ENCODE measurements around the gene RACGAP1. TPM values are rescaled to one million over a fixed set of nuclear protein-coding genes. Genes with fewer than 3 reads are reported as not detected.

The RACGAP1 gene
- total RNA-seq, 1 donor from 2014 or later, result 23.5 TPM

DNA sequence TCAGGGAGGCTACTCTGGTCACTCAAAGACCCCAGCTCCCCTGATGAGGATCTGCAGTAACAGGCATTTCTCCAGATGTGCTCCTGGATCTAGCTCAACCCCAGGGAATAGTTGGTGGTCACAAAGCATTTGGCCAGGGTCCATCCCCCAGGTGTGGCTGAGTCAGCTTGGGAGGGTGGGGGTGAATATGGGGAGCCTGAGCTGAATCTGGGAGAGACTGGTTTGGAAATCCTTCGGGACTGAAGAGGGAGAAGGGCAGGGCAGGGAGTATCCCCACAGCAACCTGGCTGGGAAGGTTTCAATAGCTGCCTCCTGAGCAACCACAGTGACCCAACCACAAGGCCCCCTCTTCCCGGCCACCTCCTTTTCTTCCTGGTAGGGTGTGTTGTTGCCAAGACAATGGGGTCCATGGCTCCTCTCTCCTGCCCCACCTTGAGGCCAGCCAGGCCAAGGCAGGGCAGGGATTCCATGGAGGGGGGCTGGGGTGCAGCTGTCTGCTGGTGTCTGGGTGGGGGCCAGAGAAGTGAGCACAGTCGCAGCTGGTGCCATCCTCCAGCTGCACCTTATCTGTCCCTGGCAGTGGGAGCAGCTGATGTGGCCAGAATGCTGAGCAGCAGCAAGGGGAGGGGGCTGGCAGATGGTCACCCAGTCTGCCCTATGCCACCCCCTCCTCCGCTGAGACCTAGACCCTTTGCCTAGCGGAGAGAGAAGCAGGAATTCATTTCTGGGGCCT lies 37.6 kb upstream of the RACGAP1 start:
- no peak overlapping the region for H3K9ac ChIP-seq (ENCODE audit: low read depth in 1 of 3, low read length in 3 of 3)
- no peak overlapping the region for H3K4me3 ChIP-seq (ENCODE audit: low read length in 3 of 3)
- H3K36me3 ChIP-seq (ENCODE audit: control insufficient read depth in 3 of 3, insufficient read depth in 3 of 3, low read length in 3 of 3), result no peaks in the 10 kb centered on the region
- H3K4me1 ChIP-seq (ENCODE audit: control insufficient read depth in 3 of 3, insufficient read depth in 3 of 3, low read length in 3 of 3), result peaks cover 4 to 10% (median 4%) of the 10 kb centered on the region in 3 donors
- H3K27ac ChIP-seq (ENCODE audit: low read depth, low read length), result no peak overlapping the region
- no peaks in the 10 kb centered on the region for H3K9me3 ChIP-seq (ENCODE audit: control insufficient read depth in 3 of 3, low read length in 3 of 3)
- H3K27me3 ChIP-seq (ENCODE audit: control insufficient read depth in 3 of 3, insufficient read depth in 3 of 3, low read length in 3 of 3), result peaks cover 0 to 10% (median 7%) of the 10 kb centered on the region in 3 donors

DNA sequence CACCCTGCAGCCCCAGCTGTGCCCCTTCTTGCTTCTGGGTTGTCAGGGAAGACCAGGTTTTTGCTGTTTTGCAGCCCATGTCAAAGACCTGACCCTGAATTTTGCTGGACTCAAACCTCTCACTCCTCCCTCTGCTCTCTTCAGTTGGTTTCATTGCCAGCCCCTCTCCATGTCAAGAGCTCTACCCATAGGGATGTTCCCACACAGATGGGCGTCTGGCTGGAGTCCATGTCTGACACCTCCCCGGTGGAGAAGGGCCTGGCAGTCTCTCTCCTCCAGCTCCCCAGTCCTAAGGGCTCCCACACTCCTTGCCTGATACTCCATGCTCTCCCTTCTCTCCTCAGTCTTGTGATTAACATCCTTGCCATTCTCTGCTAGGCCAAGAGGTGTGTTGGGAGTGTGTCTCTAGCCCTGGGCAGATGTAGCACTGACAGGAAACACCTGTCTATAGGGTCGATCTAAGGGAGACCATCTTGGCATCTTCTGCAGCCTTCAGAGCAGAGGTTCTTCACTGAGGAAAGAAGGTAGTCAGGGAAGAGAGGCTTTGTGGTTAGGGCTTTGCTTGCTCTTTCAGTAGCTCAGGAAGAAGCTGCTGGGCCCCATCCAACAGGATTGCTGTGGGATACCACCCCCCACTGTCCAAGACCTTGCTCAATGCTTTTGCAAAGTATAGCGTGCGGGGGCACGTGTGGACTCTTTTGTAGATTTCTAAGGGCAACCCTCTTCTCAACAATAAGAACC lies 36.8 kb upstream of the RACGAP1 start:
- Histone ChIP-seq H3K27me3 (ENCODE audit: control insufficient read depth in 3 of 3, insufficient read depth in 3 of 3, low read length in 3 of 3) (peaks cover 0 to 11% (median 9%) of the 10 kb centered on the region in 3 donors), H3K36me3 (ENCODE audit: control insufficient read depth in 3 of 3, insufficient read depth in 3 of 3, low read length in 3 of 3) (no peaks in the 10 kb centered on the region), H3K9me3 (ENCODE audit: control insufficient read depth in 3 of 3, low read length in 3 of 3) (no peaks in the 10 kb centered on the region), H3K4me1 (ENCODE audit: control insufficient read depth in 3 of 3, insufficient read depth in 3 of 3, low read length in 3 of 3) (peaks cover 4 to 11% (median 5%) of the 10 kb centered on the region in 3 donors), H3K27ac (ENCODE audit: low read depth, low read length) (no peak overlapping the region), H3K9ac (ENCODE audit: low read depth in 1 of 3, low read length in 3 of 3) (no peak overlapping the region), H3K4me3 (ENCODE audit: low read length in 3 of 3) (no peak overlapping the region)

DNA sequence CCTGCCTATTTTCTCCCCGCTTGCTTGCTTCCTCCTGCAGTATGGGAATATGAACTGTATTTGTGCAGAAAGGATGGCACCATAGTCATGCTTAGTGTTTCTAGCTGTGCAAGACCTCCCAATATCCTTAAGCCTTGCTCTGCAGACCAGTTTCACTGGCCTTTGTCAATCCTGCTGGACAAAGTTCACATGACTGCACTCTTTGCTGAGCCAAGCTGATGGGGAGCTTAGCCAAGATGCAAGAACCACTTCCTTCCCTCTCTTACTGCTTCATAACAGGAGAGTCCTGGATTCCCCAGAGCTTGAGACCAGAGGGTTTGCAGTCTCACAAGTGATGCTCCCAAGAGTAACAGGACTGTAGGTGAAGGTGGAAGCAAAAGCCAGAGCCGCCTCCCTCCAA lies 35.9 kb upstream of the RACGAP1 start:
- no peak overlapping the region for H3K27ac ChIP-seq (ENCODE audit: low read depth, low read length)
- H3K36me3 ChIP-seq (ENCODE audit: control insufficient read depth in 3 of 3, insufficient read depth in 3 of 3, low read length in 3 of 3), result no peaks in the 10 kb centered on the region
- H3K9me3 ChIP-seq (ENCODE audit: control insufficient read depth in 3 of 3, low read length in 3 of 3), result no peaks in the 10 kb centered on the region
- no peak overlapping the region for H3K4me3 ChIP-seq (ENCODE audit: low read length in 3 of 3)
- no peak overlapping the region for H3K9ac ChIP-seq (ENCODE audit: low read depth in 1 of 3, low read length in 3 of 3)
- H3K4me1 ChIP-seq (ENCODE audit: control insufficient read depth in 3 of 3, insufficient read depth in 3 of 3, low read length in 3 of 3), result peaks cover 10 to 17% (median 15%) of the 10 kb centered on the region in 3 donors
- peaks cover 3 to 18% (median 17%) of the 10 kb centered on the region in 3 donors for H3K27me3 ChIP-seq (ENCODE audit: control insufficient read depth in 3 of 3, insufficient read depth in 3 of 3, low read length in 3 of 3)

DNA sequence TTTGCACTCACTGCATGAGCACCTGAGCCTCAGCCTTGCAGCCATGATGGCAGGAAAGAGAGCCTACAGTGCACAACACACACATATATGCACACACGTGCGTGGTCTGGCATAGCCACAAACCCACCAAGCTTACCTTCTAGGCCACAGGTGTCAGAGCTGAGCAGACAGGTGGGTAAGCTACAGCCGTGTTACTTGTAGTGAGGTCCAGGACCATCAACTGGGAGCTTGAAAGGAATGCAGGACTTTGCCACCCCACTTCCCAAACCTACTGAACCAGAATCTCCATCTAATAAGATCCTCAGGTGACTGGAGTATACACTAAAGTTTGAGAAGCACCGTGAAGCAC lies 34.8 kb upstream of the RACGAP1 start:
- no peak overlapping the region for H3K4me3 ChIP-seq (ENCODE audit: low read length in 3 of 3)
- no peaks in the 10 kb centered on the region for H3K9me3 ChIP-seq (ENCODE audit: control insufficient read depth in 3 of 3, low read length in 3 of 3)
- no peaks in the 10 kb centered on the region for H3K36me3 ChIP-seq (ENCODE audit: control insufficient read depth in 3 of 3, insufficient read depth in 3 of 3, low read length in 3 of 3)
- no peak overlapping the region for H3K9ac ChIP-seq (ENCODE audit: low read depth in 1 of 3, low read length in 3 of 3)
- no peak overlapping the region for H3K27ac ChIP-seq (ENCODE audit: low read depth, low read length)
- peaks cover 3 to 22% (median 18%) of the 10 kb centered on the region in 3 donors for H3K27me3 ChIP-seq (ENCODE audit: control insufficient read depth in 3 of 3, insufficient read depth in 3 of 3, low read length in 3 of 3)
- peaks cover 16 to 24% (median 19%) of the 10 kb centered on the region in 3 donors for H3K4me1 ChIP-seq (ENCODE audit: control insufficient read depth in 3 of 3, insufficient read depth in 3 of 3, low read length in 3 of 3)

DNA sequence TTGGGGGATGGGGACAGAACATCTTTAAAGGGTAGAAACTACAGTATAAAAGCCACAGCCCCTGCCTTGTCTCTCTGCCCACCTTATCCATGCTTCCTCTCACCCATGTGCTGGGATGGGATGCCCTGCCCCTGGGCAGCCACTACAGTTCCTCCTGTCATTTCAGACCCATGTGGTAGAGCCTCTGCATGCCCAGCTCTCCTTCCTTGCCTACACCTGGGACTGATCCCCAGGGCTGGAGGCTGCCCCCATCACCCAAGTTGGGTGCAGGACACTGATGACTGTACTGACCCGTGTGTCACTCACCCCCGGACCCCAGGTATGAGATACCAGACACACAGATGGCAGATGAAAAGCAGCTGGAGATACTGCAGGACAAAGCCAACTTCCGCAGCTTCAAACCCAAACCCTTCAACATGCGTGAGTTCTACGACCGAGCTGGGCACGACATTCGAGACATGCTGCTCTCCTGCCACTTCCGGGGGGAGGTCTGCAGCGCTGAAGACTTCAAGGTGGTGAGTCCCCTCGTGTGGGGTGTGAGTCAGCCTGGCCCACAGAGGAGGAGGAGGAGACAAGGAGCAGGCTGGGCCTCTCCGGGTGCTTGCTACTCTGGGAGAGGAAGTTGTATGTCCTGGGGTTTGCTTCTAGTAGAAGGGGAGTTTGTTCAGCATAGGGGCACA lies 34.3 kb upstream of the RACGAP1 start:
- peaks cover 3 to 22% (median 18%) of the 10 kb centered on the region in 3 donors for H3K27me3 ChIP-seq (ENCODE audit: control insufficient read depth in 3 of 3, insufficient read depth in 3 of 3, low read length in 3 of 3)
- no peak overlapping the region for H3K27ac ChIP-seq (ENCODE audit: low read depth, low read length)
- no peak overlapping the region for H3K4me3 ChIP-seq (ENCODE audit: low read length in 3 of 3)
- no peaks in the 10 kb centered on the region for H3K9me3 ChIP-seq (ENCODE audit: control insufficient read depth in 3 of 3, low read length in 3 of 3)
- peaks cover 16 to 24% (median 19%) of the 10 kb centered on the region in 3 donors for H3K4me1 ChIP-seq (ENCODE audit: control insufficient read depth in 3 of 3, insufficient read depth in 3 of 3, low read length in 3 of 3)
- no peak overlapping the region for H3K9ac ChIP-seq (ENCODE audit: low read depth in 1 of 3, low read length in 3 of 3)
- no peaks in the 10 kb centered on the region for H3K36me3 ChIP-seq (ENCODE audit: control insufficient read depth in 3 of 3, insufficient read depth in 3 of 3, low read length in 3 of 3)

DNA sequence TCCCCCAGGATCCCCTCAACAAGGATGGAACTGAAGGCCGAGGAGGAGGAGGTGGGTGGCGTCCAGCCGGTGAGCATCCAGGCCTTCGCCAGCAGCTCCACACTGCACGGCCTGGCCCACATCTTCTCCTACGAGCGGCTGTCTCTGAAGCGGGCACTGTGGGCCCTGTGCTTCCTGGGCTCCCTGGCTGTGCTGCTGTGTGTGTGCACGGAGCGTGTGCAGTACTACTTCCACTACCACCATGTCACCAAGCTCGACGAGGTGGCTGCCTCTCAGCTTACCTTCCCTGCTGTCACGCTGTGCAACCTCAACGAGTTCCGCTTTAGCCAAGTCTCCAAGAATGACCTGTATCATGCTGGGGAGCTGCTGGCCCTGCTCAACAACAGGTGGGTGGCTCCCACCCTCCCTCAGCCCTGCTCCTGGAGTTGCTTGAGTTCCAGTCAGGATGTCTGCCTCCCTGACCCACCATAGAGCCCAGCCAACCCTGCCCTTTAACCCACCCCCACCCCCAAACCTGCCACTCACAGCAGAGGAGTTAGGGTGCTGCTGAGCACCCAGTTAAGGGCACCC lies 33.5 kb upstream of the RACGAP1 start:
- Histone ChIP-seq H3K36me3 (ENCODE audit: control insufficient read depth in 3 of 3, insufficient read depth in 3 of 3, low read length in 3 of 3) (no peaks in the 10 kb centered on the region), H3K9me3 (ENCODE audit: control insufficient read depth in 3 of 3, low read length in 3 of 3) (no peaks in the 10 kb centered on the region), H3K4me1 (ENCODE audit: control insufficient read depth in 3 of 3, insufficient read depth in 3 of 3, low read length in 3 of 3) (peaks cover 16 to 24% (median 19%) of the 10 kb centered on the region in 3 donors), H3K27me3 (ENCODE audit: control insufficient read depth in 3 of 3, insufficient read depth in 3 of 3, low read length in 3 of 3) (peaks cover 3 to 20% (median 18%) of the 10 kb centered on the region in 3 donors), H3K4me3 (ENCODE audit: low read length in 3 of 3) (no peak overlapping the region), H3K27ac (ENCODE audit: low read depth, low read length) (no peak overlapping the region), H3K9ac (ENCODE audit: low read depth in 1 of 3, low read length in 3 of 3) (no peak overlapping the region)

DNA sequence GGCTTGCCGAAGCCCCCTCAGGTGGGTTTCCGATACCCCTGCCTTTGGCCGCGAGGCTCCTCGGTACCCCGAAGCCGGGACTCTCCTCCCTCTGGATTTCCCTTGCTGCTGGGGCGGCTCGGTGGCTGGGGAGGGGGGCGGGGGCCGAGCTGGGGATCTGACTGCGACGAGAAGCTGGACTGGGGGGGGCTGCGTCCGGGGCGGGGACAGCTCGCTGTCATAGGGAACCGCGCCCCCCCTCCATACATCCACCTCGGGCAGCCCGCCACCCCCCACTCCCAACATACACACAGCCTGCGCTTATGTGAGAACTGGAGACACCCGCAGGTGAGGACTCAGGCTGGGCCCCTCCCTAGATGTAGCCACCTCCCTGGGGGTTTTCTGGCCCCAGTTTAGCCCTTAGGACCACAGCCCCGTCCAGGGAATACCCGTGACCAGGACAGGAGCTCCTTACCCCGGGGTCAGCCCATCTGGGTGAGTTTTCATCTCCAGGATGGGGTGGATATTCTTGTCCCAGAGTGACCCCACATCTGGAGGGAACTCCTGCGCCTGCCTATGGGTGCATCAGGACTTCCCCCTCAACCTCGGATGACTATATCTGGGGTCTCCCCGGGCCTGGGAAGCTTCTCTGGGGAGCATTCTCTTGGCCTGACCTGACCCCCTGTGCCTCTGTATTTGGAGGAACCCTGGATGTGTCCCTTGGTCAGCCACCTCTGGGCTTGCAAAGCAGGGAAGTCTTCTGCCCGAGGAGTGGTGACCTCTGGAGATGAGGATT lies 32.8 kb upstream of the RACGAP1 start:
- H3K27me3 ChIP-seq (ENCODE audit: control insufficient read depth in 3 of 3, insufficient read depth in 3 of 3, low read length in 3 of 3), result peaks cover 3 to 20% (median 17%) of the 10 kb centered on the region in 3 donors
- no peaks in the 10 kb centered on the region for H3K36me3 ChIP-seq (ENCODE audit: control insufficient read depth in 3 of 3, insufficient read depth in 3 of 3, low read length in 3 of 3)
- no peak overlapping the region for H3K27ac ChIP-seq (ENCODE audit: low read depth, low read length)
- peak overlapping the region in 1 of 3 donors; percentile 82 for H3K9ac ChIP-seq (ENCODE audit: low read depth in 1 of 3, low read length in 3 of 3)
- peaks cover 16 to 24% (median 19%) of the 10 kb centered on the region in 3 donors for H3K4me1 ChIP-seq (ENCODE audit: control insufficient read depth in 3 of 3, insufficient read depth in 3 of 3, low read length in 3 of 3)
- peak overlapping the region in 2 of 3 donors; percentile 81 to 85 for H3K4me3 ChIP-seq (ENCODE audit: low read length in 3 of 3)
- no peaks in the 10 kb centered on the region for H3K9me3 ChIP-seq (ENCODE audit: control insufficient read depth in 3 of 3, low read length in 3 of 3)

DNA sequence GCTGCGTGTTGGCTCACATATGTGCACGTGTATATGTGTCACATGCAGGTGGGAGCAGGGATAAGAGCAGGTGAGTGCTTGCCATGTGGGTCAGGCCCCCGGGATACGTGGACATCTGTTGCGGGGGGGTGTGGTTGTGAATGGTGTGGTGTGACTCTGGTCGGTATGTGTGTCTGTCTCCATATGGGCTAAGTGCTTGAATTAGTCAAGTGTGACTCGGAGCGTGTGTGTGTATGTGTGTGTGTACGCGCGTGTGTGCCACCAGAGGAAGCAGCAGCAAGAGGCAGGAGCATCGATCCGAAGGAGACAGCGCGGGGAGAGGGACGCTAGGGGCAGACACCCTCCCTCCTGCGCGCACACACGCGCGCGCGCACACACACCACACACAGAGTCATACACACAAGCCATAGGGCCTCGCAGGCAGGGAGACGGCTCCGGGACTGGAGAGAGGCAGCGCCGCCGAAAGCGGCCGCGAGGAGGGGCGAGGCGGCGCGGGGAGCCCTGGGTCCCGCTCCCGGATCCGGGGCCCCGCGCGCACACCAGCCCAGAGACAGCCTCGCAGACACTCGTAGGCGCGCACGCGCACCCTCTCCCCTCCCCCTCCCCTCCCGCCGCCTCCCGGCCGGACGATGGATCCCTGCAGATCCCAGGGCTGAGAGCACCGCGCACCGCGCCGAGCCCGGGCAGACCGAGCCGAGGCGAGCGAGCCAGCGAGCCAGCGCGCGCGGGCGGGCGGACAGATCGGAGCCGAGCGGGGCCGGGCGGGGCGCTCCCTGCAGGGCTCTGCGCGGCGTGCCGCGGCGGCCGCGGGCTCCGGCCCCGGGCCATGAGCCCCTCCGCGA lies 31.9 kb upstream of the RACGAP1 start, which contains the start of gene ASIC1:
TSS of gene ASIC1 (plus strand) at position 597 of the 842 bp plus-strand sequence. CDS start 1,171 bp downstream, outside the sequence.
- no peaks in the 10 kb centered on the region for H3K9me3 ChIP-seq (ENCODE audit: control insufficient read depth in 3 of 3, low read length in 3 of 3)
- peak within 1 kb of the TSS; percentile 51 to 82 (median 72) for H3K9ac ChIP-seq (ENCODE audit: low read depth in 1 of 3, low read length in 3 of 3)
- H3K36me3 ChIP-seq (ENCODE audit: control insufficient read depth in 3 of 3, insufficient read depth in 3 of 3, low read length in 3 of 3), result no peaks in the 10 kb centered on the region
- peaks cover 16 to 24% (median 19%) of the 10 kb centered on the region in 3 donors for H3K4me1 ChIP-seq (ENCODE audit: control insufficient read depth in 3 of 3, insufficient read depth in 3 of 3, low read length in 3 of 3)
- peaks cover 4 to 24% (median 20%) of the 10 kb centered on the region in 3 donors for H3K27me3 ChIP-seq (ENCODE audit: control insufficient read depth in 3 of 3, insufficient read depth in 3 of 3, low read length in 3 of 3)
- no peak within 1 kb of the TSS for H3K27ac ChIP-seq (ENCODE audit: low read depth, low read length)
- H3K4me3 ChIP-seq (ENCODE audit: low read length in 3 of 3), result peak within 1 kb of the TSS; percentile 67 to 85 (median 81)
